GM21381 (cell line): Measurements from ENCODE around the gene GUCY1A2.

Source experiments
- ATAC-seq: cut with Tn5 transposase; IDR thresholded peaks from one replicate; pipeline ENCODE4 v1.9.1; 2021; ENCODE audit warnings: mild to moderate bottlenecking, moderate library complexity; ENCODE audit not compliant: unreplicated experiment

The GUCY1A2 gene

DNA sequence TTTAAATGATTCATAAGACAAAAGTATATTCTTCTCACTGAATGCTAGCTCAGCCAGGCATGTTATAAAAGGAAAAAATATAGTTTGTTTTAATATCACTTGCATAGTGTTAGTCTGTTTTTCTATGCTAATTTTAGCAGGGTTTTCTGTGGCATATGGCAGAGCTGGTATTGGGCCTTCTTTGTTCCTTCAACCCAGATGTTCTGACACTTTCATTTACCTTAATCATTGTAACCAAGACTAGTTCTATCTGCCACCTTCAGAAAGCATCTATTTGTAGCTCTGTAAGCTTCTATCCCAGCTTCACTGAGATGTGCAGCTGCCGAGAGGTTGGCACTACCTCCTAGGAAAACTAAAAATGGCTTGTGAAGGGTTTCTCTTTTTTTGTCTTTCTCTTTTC is 338.7 kb downstream of the GUCY1A2 start:
- ATAC-seq = no peak

DNA sequence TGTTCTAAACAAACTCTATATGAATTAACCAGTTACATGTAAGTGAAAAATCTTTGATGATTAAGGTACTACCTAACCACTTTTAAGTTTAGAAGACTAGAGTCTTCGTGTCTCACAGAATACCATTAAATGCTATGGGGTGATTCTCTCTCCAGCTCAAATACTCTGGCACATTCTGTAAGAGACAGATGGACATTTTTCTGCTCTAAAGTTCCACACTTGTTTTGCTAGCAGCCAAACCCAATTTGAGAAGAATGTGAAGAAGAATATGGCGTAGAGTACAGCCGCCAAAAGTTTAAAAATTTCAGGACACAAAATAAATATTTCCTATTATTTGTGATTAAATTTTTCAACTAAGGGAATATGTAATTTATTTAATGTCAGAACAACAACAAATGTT is 339.1 kb downstream of the GUCY1A2 start:
- ATAC-seq = no peak

DNA sequence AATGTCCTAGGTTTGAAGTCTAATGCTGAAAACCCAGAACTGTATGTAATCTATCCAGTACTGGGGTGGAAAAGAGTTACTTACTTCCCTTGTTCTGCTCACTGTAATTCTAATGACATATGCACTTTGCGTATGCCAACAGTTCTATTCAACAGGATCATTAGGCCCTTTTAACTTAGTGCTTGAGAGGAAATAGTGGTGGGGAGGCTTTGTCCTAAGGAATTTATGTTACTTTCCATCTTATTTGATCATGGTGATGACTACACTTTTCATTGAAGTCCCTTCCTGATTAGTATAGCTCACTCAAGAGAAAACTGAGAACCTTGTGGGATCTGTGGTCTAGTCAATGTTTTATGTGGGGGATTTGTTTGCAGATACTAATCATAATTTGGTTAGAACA is 348.2 kb downstream of the GUCY1A2 start:
- ATAC-seq = no peak

DNA sequence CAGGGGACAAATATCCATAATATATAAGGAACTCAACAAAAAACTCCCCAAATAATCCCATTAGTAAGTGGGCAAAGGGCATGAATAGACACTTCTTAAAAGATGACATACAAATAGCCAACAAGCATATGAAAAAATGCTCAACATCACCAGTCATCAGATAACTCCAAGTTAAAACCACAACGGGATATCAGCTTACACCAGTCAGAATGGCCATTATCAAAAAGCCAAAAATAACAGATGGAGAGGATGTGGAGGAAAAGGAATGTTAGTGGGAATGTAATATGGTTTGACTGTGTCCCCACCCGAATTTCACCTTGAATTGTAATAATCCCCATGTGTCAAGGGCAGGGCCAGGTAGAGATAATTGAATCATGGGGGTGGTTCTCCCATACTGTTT is 350.1 kb downstream of the GUCY1A2 start:
- no peak for ATAC-seq

DNA sequence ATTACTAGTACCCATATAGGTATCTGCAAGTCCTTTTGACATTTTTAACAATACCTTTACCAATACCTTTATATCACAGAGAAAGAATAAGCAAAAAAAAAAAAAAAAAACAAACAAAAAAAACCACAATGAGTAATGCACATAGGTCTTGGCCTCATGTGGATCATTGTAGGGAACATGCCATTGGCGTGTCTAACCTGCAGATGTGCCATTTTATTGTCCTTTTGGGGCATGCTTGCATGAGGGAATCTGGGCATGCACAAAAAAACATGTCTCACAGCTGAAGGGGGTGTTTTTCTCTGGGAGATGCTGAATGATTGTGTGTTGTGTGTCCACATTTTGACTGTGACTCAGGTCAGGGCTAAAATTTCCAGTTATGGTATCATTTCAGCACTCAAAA is 361.6 kb downstream of the GUCY1A2 start:
- ATAC-seq = no peak

DNA sequence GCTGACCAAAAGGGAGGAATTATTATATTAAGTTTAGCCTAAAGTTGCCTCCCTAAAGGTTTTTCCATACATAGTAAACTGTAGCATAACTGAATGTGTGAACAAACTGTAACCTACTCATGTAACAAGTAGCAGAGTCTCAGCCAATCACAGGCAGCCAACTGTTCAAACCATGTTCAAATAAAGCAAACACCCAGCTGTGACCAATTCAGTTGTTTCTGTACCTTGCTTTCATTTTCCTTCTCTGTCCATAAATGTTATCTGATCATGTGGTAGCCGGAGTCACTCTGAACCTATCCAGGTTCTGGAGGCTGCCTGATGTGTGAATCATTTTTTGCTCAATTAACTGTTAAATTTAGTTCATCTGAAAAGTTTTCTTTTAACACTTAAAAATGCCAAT is 373.5 kb downstream of the GUCY1A2 start:
- ATAC-seq = no peak

DNA sequence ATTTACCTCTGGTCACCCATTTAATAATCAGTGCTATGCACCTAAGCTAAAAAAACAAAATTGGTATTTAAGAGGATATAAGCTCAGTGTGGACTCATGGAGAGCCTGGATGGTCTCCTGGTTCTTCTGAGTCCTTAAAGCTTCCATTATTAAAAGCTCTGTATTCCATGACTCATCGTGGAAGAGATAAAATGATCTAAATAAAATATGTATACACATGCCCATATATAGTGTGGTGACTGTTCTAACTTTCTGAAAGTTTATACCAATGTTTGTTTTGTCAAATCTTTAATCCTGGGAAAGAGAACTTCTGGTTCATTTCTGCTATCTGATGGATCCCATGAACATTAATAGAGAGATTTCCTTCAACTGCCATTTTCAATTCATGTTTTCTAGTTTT is 375.9 kb downstream of the GUCY1A2 start:
- ATAC-seq = no peak

DNA sequence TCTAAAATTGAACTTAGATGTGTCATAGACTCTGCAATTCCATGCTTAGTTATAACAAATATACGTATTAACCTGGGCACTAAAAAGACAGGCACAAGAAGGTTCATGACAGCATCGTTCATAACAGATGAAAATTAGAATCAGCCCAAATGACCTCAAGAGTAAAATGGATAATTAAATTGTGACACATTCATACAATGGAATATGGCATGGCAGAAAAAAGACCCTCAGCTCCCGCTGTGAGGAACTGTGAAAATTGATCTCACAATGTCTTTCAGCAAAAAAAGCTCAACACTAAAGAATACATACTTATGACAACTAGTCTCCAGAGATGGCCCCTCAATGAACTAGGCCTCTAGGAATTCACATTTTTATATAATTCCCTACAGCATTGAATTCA is 386.0 kb downstream of the GUCY1A2 start:
- no peak for ATAC-seq

DNA sequence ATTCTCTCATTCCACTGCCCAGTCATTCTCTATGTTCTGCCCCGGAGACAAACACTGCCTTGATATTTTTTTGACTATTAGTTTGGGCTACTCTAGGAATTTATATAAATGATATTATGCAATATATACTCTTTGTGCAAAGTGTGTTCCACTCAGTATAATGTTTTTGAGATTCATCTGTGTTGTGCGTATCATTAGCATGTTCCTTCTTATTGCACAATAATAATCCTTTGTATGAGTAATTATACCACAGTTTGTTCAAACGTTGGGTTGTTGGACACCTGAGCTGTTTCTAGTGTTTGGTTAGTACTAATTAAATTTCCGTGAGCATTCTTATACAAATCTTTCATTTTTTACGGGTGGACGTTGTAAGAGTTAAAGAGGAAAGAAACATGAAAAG is 390.6 kb downstream of the GUCY1A2 start:
- no peak for ATAC-seq

DNA sequence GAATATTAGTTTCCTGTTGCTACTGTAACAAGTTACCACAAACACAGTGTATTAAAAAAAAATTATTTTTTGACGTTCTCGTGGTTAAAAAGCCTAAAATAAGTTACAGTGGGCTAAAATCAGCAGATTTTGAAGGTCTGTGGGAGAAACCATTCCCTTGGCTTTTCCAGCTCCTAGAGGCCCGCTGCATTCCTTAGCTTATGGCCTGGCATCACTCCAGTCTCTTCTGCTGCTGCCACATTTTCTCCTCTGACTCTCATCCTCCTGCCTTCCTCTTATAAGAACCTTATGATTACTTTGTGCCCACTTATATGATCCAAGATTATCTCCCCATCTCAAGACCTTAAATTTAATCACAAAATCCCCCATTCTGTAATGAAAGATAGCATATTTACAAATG is 392.7 kb downstream of the GUCY1A2 start:
- no peak for ATAC-seq

DNA sequence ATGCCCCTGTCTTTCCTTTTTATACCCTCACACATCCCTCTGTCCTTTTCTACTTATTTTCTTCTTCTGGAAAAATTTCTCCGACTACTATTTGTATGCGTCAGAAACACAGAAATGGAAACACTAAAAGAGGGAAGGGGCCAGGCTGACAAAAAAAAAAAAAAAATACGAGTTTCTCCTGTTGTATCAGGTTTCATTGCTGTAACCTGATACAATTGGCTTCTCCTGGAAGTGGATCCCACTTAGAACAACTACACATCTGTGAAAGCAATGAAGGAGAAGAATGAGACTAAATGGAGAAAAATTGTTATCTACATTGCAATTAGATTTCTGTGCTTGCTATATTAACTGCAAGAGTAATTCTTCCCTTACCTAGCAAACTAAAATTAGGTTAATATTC is 393.9 kb downstream of the GUCY1A2 start:
- ATAC-seq = no peak
